Measurements from ENCODE around the gene KREMEN1. TPM values are rescaled to one million over a fixed set of nuclear protein-coding genes. Genes with fewer than 3 reads are reported as not detected.

The KREMEN1 gene
- total and polyA plus RNA-seq, 12 donors, result 4.3 to 58.7 (median 27.8) TPM

GRCh38 chr22:29195964-29196666, 123.3 kb downstream of the KREMEN1 start:
- H3K9me3 ChIP-seq (replicated peaks in 1 of 3), result no peaks in the 10 kb centered on the region
- WGBS, 4 donors, result 55 to 70% (median 60%) methylated on average over 6 to 10 of the region's 10 CpGs
- peak overlapping the region in 1 of 5 donors; percentile 10 for H3K27ac ChIP-seq
- intact Hi-C loops (cut with DNase I), result no loop called here
- no peak for DNase-seq
- TF ChIP-seq POLR2A (IDR thresholded peaks at IDR 0.05) (no peak), CTCF (IDR thresholded peaks at IDR 0.05) (no peak)
- no peaks in the 10 kb centered on the region for H3K36me3 ChIP-seq (replicated peaks in 1 of 2)
- H3K4me3 ChIP-seq, result no peak overlapping the region
- H3K27me3 ChIP-seq, result no peaks in the 10 kb centered on the region
- no peaks in the 10 kb centered on the region for H3K4me1 ChIP-seq (replicated peaks in 1 of 2)

GRCh38 chr22:29197096-29197495, 124.3 kb downstream of the KREMEN1 start:
- Histone ChIP-seq H3K27me3 (no peaks in the 10 kb centered on the region), H3K4me1 (replicated peaks in 1 of 2) (peaks cover 0 to 4% of the 10 kb centered on the region in 2 donors), H3K4me3 (no peak overlapping the region), H3K36me3 (replicated peaks in 1 of 2) (no peaks in the 10 kb centered on the region), H3K9me3 (replicated peaks in 1 of 3) (no peaks in the 10 kb centered on the region), H3K27ac (no peak overlapping the region)
- TF ChIP-seq POLR2A (IDR thresholded peaks at IDR 0.05), result no peak
- intact Hi-C loops (cut with DNase I), result no loop called here
- 91 to 96% (median 96%) methylated on average over 3 of the region's 3 CpGs for WGBS, 4 donors
- DNase-seq, result no peak

GRCh38 chr22:29198240-29198639, 125.4 kb downstream of the KREMEN1 start:
- TF ChIP-seq CTCF (IDR thresholded peaks at IDR 0.05) (no peak), POLR2A (IDR thresholded peaks at IDR 0.05) (no peak)
- H3K4me1 ChIP-seq (replicated peaks in 1 of 2), result peaks cover 0 to 6% of the 10 kb centered on the region in 2 donors
- WGBS, 4 donors, result 96 to 100% (median 98%) methylated on average over 5 of the region's 5 CpGs
- no peak overlapping the region for H3K4me3 ChIP-seq
- intact Hi-C loops (cut with DNase I), result no loop called here
- H3K27ac ChIP-seq, result no peak overlapping the region
- DNase-seq, result peak in 1 of 7 donors; percentile 21
- H3K9me3 ChIP-seq (replicated peaks in 1 of 3), result no peaks in the 10 kb centered on the region
- no peaks in the 10 kb centered on the region for H3K27me3 ChIP-seq
- H3K36me3 ChIP-seq (replicated peaks in 1 of 2), result no peaks in the 10 kb centered on the region

GRCh38 chr22:29199702-29200400, 127.0 kb downstream of the KREMEN1 start:
- Histone ChIP-seq H3K4me3 (no peak overlapping the region), H3K4me1 (replicated peaks in 1 of 2) (peaks cover 0 to 6% of the 10 kb centered on the region in 2 donors), H3K27ac (no peak overlapping the region), H3K27me3 (no peaks in the 10 kb centered on the region), H3K36me3 (replicated peaks in 1 of 2) (no peaks in the 10 kb centered on the region), H3K9me3 (replicated peaks in 1 of 3) (no peaks in the 10 kb centered on the region)
- 85 to 88% (median 87%) methylated on average over 8 of the region's 8 CpGs for WGBS, 4 donors
- TF ChIP-seq CTCF (IDR thresholded peaks at IDR 0.05), result no peak
- TF ChIP-seq POLR2A (IDR thresholded peaks at IDR 0.05), result no peak
- DNase-seq, result peak in 1 of 7 donors; percentile 7
- intact Hi-C loops (cut with DNase I), result no loop called here
